Activated CD8-positive, alpha-beta memory T cell treated with anti-CD3 and anti-CD28 coated beads for 1 hour (primary cell): Measurements from ENCODE around the gene CLCN7.

Experiments
- DNase-seq, 2 donors: peaks; one replicate each; pipeline ENCODE4 v3.0.0-alpha.2; 2020; ENCODE audit warnings: low read depth in 1 of 2; ENCODE audit errors: extremely low read depth in 1 of 2

CLCN7 gene

GRCh38 chr16:1502092-1503004 is 27.5 kb upstream of the CLCN7 start:
- DNase-seq: no peak

GRCh38 chr16:1501630-1502029 is 26.8 kb upstream of the CLCN7 start:
- no peak for DNase-seq

GRCh38 chr16:1500465-1501150 is 25.8 kb upstream of the CLCN7 start:
- no peak for DNase-seq

GRCh38 chr16:1499756-1500464 is 25.1 kb upstream of the CLCN7 start:
- DNase-seq: no peak

- no peak for DNase-seq
Observed at GRCh38 chr16:1498899-1499676, 24.3 kb upstream of the CLCN7 start.

GRCh38 chr16:1497014-1497598 is 22.3 kb upstream of the CLCN7 start:
- DNase-seq: no peak

- DNase-seq: no peak
Observed at GRCh38 chr16:1496464-1496863, 21.6 kb upstream of the CLCN7 start.

- DNase-seq: no peak
Observed at GRCh38 chr16:1495889-1496262, 21.0 kb upstream of the CLCN7 start.

- no peak for DNase-seq
Observed at GRCh38 chr16:1495211-1495888, 20.5 kb upstream of the CLCN7 start.

- DNase-seq: no peak
Observed at GRCh38 chr16:1494711-1495110, 19.9 kb upstream of the CLCN7 start.

GRCh38 chr16:1494129-1494640 is 19.4 kb upstream of the CLCN7 start:
- DNase-seq: no peak

GRCh38 chr16:1493746-1494094 is 18.9 kb upstream of the CLCN7 start:
- DNase-seq: no peak

- DNase-seq: peak; percentile 55 to 84
Observed at GRCh38 chr16:1492923-1493745, 18.3 kb upstream of the CLCN7 start, which contains the start of gene TELO2. TELO2 (plus strand) TSS chr16:1493360; CDS start chr16:1494282, 922 bp downstream.

GRCh38 chr16:1492082-1492922 is 17.5 kb upstream of the CLCN7 start:
- no peak for DNase-seq

- no peak for DNase-seq
Observed at GRCh38 chr16:1491327-1491726, 16.5 kb upstream of the CLCN7 start.

- DNase-seq: no peak
Observed at GRCh38 chr16:1489077-1489476, 14.2 kb upstream of the CLCN7 start.

- DNase-seq: no peak
Observed at GRCh38 chr16:1488619-1489018, 13.8 kb upstream of the CLCN7 start, which contains the start of gene PTX4. PTX4 (minus strand) TSS chr16:1488944; CDS start chr16:1488909, 35 bp downstream.
